ENCODE data around the gene ADCK2.
"Not testable (repeated sequence)": the region's sequence is repeated elsewhere in the genome, so short reads cannot be mapped to it uniquely, and the experiment has no call there.

The ADCK2 gene

DNA sequence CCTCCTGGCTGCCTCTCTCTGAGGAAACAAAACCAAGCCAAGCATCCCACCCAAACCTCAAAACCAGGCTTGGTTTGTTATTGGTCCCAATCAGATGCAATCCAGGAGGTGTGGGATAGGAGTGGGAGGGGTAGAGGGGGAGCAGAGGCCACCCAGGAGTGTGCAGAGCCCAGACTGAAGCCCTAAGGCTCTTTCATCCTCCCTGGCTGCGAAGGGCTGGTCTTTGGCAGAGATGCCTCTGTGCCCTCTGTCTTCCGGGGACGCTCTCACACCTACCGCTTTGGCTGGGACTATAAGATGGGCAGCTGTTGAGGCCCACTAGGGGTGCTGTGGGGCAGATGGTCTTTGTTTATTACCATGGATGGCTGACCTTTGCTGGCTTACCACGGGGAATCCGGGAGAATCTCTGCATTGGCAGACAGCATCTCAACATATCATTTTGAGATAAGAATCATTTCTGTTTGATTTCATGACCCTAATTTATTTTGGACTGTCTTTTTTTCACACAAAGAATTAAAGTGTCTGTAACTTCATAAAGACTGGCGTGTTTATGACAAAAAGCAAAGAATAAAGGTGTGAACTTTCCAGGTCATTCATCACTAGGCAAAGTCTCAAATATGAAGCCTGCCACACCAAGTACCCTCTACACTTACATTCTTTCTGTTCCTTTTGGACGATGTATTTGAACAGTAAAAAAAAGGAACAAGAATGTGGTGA is 25.7 kb upstream of the ADCK2 start:
- peak; percentile 7 for DNase-seq

DNA sequence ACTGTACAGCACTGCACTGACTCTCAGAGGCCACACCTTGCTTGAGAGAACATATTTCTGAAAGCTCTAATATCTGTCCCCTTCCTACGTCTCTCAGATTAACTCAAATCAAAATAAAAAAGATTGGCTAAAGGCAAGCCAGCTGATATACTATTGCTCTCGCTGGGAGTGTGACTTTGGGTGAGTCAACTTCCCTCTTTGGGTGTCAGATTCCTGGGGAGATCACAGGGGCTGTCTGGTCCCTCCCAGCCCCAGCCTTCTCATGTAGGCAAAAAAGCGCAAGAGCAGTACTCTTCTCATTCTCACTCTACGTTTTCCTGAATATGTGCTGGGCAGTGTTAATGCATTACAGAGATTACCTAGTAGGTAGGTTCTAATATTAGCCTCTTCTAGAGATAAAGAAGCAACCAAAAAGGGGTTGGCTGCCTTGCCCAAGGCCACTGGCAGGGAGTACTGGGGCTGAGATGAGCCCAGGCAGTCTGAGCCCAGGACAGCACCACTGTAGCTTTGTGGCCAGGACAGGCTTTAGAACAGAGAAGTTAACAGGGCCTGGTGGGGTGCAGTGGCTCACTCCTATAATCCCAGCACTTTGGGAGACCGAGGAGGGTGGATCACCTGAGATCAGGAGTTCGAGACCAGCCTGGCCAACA is 23.1 kb upstream of the ADCK2 start:
- DNase-seq: no peak

GRCh38 chr7:140650367-140650766 is 22.4 kb upstream of the ADCK2 start:
- DNase-seq: no peak

GRCh38 chr7:140653319-140654108 is 19.2 kb upstream of the ADCK2 start:
- peak; percentile 7 for DNase-seq

GRCh38 chr7:140654109-140654387 is 18.7 kb upstream of the ADCK2 start:
- DNase-seq: no peak

DNA sequence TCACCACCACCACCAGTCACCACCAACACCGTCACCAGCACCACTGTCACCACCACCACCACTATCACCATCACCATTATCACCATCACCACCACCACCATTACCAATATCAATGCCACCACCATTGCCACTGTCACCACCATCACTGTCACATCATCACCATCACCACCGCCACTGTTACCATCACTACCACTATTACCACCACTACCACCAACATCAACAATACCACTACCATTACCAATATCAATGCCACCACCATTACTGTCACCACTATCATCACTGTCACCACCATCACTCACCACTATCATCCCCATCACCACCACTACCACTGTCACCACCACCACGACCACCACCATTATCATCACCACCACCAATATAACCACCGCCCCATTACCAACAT is 18.1 kb upstream of the ADCK2 start:
- DNase-seq: no peak

- no peak for DNase-seq
Measured at GRCh38 chr7:140655511-140656408, 17.0 kb upstream of the ADCK2 start.

DNA sequence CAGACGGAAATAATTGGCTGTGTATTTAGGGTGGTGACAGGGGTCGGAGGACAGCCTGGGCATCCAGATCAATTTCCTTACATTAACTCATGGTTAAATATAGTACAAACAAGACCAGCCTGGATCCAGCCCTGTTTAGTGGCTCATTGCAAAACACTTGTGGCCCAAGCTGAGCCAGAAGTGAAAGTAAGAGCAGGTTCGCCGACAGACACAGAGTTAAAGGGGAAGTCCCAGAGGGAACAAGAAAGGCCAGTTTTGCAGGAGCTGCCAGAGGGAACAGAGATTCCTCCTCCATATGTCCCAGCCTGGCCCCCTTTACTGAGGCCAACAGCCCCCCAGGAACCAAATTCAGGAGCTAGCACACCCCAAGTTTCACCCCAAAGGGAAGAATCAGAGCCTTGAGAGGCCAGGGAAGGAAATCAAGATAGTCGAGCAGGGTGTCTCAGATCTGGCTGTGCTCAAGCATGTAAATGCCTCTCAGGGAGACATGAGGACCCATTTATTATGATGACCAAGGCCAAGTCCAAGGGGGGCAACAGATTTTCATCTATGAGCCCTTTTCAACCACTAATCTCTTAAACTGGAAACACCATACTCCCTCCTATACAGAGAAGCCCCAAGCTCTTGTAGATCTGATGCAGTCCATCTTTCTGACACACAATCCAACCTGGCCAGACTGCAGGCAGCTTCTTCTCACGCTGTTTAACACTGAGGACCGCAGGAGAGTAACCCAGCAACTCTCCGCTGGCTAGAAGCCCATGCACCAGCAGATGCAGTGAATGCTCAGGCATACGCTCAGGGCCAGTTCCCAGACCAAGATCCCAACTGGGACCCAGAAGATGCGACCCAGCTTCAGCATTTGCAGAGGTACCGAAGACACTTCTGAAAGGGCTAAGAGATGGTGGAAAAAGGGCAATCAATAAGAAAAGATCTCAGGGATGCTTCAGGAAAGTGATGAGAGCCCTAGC is 15.9 kb upstream of the ADCK2 start:
- no peak for DNase-seq

GRCh38 chr7:140657891-140658290 is 14.9 kb upstream of the ADCK2 start:
- DNase-seq: no peak

DNA sequence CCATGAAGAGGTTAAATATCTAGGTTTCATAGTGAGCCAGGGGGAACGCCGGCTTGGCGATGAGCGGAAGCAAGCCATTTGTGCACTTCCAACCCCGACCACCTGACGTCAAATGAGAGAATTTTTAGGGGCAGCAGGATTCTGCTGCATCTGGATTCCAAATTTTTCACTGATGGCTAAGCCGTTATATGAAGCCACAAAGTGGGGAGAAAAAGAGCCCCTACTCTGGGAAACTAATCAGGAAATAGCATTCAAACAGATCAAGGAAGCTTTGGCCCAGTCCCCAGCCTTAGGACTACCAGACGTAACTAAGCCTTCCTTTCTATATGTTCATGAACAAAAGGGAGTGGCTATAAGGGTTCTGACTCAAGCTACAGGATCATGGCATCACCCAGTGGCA is 12.9 kb upstream of the ADCK2 start:
- DNase-seq: no peak

GRCh38 chr7:140661124-140661523 is 11.6 kb upstream of the ADCK2 start:
- DNase-seq: no peak

- DNase-seq: not testable (repeated sequence)
Measured at GRCh38 chr7:140662938-140663337, 9.8 kb upstream of the ADCK2 start.

DNA sequence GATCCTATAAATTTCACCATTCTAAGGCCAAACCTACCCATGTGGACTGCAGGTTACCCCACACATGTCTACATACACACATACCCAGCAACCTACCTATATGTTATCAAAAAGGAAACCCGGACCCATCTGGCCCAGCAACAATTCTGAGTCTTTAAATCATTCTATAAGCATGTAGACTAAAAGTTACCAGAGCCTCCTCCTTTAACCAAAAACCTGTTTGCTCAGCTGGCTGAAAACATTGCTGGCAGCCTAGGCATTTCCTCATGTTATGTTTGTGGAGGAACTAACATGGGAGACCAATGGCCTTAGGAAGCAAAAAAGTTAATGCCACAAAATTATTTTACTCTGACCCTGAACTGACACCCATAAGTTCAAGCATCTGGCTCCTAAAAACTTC is 5.3 kb upstream of the ADCK2 start:
- DNase-seq: no peak

GRCh38 chr7:140668641-140669040 is 4.1 kb upstream of the ADCK2 start:
- no peak for DNase-seq

DNA sequence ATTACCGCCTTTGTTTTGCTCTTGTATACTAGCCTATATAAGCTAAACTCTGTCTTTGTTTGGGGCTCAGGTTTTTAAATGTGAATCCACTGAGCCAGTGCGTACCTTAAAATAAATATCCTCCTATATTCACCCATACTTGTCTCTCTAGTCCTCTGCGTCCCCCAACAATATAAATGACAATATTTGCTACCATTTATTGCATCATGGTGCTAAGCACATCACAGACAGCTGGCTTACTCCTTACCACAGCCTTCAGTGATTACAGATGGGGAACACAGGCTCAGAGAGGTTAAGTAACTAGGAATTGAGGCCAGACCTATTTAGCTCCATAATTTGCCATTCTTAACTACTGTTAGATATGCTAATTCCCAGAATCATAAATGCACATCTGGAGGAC is 3.4 kb upstream of the ADCK2 start:
- no peak for DNase-seq

DNA sequence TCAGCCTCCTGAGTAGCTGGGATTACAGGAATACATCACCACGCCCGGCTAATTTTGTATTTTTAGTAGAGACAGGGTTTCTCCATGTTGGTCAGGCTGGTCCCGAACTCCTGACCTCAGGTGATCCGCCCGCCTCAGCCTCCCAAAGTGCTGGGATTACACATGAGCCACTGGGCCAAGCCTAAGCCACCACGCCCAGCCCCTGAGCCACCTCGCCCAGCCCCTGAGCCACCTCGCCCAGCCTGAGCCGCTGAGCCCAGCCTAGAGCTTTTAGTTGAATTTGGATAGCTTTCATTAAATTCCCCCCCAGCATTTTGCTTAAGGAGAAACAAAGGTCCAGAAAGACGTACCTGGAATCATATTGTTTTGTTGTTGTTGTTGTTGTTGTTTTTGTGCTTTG is 2.9 kb upstream of the ADCK2 start:
- not testable (repeated sequence) for DNase-seq

DNA sequence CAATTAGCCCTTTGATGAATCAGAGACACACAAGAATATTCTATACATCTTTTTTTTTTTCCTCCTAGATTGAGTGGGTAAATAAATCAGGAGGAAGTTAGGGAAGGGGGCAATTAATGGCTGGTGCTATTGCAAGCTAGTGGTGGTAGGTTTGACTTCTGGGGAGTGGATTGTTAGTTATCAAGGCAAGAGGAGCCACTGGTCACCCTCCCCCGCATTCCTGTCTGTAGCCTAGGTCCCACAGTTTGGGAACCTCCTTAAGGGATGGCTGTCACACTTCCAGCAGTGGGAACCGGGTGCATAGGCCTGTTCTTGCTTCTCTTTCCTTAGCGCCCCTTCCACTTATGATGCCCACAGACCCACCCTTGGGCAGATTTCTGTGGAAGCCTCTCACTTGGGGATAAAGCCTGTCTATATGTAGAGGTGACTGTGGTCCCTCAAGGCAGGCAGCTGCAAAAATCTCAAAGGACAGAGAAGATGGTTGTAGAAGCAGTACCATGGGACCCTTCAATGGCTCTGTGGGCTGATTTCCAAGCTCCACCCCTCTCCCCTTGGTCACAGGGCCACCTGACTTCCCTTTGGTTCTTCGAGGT is 2.3 kb upstream of the ADCK2 start:
- no peak for DNase-seq

- DNase-seq: no peak
Measured at GRCh38 chr7:140671966-140672365, 779 bp upstream of the ADCK2 start.

- DNase-seq: peak; percentile 39
Measured at GRCh38 chr7:140673063-140673773, 473 bp downstream of the ADCK2 start.

- no peak for DNase-seq
Measured at GRCh38 chr7:140673774-140674155, 1.0 kb downstream of the ADCK2 start.

- DNase-seq: no peak
Measured at GRCh38 chr7:140674356-140674800, 1.6 kb downstream of the ADCK2 start.

All from effector CD8-positive, alpha-beta T cell (primary cell).